ENCODE results near the gene ACOX2.

Gene ACOX2

DNA sequence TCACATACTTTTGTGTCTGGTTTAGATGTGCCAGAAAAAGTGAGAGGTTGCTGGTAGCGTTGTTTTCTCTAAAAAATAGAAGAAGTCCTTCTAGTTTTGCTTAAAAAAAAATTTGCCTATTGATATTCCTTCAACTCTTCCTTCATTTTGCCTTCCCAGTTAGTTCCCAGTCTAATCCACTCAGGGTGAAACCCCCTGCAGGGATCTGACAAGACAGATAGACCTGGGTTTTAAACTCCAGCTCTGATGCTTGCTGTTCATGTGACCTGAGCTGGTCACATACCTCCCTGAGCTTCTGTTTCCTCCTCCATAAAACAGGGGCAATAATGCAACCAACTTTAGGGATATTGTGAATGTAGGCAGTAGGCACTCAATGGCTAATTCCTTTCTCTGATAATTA lies 63.7 kb downstream of the ACOX2 start:
- DNase-seq (ENCODE audit: low read depth in 2 of 2) = no peak

DNA sequence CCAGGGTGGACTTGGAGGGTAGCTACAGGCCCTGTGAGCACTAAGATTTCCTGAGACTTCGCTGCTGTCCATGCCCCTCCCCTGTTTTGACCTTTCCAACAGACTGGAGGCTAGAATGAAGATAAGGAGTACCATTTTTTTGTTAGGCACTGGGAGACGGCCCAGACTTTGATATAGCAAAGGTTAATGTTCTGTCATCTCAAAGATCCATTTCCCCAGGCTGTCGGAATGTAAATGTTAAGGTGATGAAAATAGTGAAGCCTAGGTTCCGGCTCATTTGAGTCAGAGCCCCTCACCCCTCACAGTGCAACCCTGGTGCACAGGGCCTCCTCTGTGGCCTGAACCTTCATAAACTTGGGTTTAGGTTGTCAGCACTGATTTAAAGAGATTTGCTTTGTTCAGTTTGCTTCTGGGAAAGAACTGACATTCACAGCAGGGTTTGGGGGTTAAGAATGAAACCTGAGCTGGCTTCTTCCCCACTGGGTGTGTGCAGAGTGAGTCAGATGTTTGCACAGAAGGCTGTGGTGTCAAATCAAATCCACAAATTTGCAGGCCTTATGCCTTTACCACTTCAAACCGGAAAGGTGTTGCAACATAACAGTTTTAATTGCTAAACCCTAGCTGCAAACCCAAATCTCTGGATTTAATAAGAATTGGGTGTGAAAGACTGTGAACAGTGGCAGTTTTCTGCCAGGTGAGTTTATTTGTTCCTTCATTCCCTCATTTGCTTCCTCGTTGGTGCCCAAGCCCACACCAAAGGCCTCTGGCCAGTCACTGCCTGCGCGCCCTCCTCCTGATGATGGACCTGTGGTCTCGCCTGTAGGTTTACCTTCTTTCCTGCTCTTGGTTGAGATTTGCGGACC lies 65.7 kb downstream of the ACOX2 start:
- DNase-seq (ENCODE audit: low read depth in 2 of 2) = peak; percentile 93

DNA sequence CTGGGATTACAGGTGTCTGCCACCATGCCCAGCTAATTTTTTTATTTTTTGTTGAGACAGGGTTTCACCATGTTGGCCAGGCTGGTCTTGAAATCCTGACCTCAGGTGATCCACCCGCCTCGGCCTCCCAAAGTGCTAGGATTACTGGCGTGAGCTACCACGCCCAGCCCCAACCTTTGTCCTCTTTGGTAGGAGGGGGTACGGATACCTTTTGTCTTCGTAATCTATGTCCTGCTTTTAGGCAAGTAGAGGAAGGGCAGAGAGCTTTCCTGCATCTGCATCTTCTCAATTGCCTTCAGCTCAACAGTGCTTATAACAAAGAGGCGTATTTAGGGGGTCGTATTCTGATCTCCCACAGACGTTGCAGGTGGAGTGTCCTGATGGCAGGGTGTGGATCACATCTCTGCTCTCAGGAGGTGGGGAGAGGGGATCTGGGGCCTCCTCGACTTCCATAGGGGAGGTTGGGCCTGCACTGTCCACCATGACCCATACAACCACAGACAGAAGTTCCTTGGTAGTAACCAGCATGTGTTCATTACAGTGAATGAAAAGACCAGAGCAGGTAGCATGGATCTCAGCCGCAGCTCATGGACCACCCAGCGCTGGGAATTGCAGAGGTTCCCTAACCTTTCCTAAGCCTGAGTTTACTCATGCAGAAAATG lies 66.5 kb downstream of the ACOX2 start:
- DNase-seq (ENCODE audit: low read depth in 2 of 2) = no peak

DNA sequence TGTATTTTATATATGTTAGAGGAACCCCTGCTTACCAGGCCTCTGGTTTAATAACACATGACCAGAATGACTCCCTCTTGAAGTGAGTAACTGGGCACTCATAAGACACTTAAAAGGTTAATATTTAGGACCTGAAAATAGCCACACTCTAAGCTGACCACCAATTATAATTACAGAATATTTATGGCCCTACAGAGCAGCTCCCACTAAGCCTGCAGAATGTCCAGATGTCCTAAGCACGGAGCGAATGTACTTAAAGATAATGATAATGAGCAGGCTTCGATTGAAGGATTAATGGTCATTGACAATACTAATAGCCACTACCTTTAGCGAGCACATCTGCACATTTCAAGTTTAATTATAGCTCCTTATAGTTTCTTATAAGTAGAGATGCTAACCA lies 67.9 kb downstream of the ACOX2 start:
- DNase-seq (ENCODE audit: low read depth in 2 of 2) = no peak

DNA sequence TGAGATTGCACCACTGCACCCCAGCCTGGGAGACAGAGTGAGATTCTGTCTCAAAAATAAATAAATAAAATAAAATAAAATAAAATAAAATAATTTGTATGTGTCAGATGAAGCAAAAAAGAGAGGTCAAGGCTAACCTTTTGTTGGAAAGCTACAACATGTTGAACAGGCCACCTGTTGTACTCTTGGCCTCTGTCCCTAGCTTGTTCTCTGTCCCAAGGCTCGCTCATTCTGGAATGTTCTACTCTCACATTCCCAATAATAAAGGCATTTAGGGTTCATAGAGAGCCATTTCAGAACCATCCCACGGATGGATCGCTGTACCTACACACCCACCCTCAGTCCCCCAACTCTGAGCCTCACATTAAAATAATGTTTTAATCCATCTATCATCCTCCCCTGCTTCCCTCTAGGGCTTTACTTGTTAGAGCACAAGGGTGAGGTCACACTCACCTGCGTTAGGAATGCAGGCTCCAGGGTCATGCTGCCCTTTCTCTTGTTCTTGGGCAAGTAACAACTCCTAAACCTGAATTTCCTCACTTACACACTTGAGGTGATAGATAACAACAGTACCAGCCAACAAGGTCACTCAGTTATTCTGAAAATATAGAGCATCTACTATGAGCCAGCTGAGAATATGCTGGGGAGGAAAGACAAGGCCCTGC lies 70.0 kb downstream of the ACOX2 start:
- DNase-seq (ENCODE audit: low read depth in 2 of 2) = no peak

DNA sequence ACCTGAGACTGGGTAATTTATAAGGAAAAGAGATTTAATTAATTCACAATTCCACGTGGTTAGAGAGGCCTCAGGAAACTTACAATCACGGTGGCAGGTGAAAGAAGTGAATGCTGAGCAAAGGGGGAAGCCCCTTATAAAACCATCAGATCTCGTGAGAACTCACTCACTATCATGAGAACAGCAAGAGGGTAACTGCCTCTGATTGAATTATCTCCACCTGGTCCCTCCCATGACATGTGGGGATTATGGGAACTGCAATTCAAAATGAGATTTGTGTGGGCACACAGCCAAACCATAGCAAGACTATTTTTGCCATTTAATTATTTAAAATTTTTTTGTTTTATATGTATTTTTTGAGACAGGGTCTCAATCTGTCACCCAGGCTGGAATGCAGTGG lies 72.1 kb downstream of the ACOX2 start:
- no peak for DNase-seq (ENCODE audit: low read depth in 2 of 2)

DNA sequence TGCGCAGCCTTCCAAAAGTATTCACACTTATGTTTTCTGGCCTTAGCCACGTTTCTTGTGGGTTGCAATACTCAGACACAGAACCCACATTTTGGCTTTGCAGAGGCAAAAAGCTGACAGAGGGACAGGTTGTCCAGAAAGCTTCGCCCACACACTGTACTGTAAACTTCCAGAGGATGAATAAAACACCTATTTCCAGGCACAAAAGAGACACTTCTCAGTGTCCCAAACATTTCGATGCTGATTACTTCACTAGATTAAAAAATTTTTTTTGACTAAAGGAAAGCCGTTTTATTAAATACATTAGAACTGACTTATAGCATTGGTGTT lies 73.1 kb downstream of the ACOX2 start:
- DNase-seq (ENCODE audit: low read depth in 2 of 2) = no peak

DNA sequence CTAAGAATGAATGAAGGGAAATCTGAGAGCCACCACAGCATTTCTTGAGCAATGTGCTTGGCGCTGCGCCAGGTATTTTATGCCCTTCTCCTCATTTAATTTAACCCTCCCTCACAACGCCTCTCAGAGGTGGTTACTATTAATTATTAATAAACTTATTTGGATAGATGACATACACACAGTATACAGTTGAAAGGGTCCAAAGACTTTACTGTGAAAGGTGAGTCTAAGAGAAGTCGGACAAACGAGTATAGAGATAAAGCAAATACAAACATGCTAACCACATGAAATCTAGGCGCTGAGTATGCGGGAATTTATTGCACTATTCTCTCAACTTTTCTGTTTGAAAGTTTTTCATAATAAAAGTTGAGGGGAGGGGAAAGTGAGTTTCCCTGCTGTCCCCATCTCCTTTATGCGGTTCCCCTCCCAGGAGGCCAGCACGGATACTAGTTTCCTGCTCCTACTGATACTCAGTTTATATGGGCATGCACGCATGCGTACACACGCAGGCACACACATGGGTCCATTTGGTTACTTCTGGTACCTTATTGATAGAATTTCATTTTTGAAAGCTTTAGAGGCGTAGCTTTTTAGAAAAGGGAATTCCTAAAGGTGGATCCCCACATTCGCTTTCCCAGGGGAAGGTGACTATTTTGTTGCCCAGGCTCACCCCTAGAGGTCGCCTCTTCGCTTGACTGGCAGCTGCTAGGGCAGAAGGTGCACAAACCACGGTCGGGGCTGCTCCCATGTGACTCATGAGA lies 73.6 kb downstream of the ACOX2 start:
- peak; percentile 65 to 72 for DNase-seq (ENCODE audit: low read depth in 2 of 2)

DNA sequence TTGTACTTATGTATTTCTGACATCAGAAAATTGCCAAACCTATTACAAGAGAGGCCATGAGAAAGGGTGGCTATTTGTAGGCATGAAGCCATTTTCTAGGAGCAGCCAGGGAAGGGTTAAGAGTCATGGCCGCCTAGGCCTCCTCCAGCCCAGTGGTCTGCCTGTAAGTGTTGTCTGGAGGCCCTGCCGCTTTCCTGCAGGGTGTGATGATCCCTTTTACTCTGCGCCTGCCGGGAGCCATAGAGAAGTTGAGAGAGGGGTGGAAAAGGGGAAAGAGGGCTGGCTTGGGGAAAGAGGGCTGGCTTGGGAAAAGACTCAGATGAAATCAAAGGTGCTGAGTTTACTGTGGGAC lies 74.2 kb downstream of the ACOX2 start:
- no peak for DNase-seq (ENCODE audit: low read depth in 2 of 2)

DNA sequence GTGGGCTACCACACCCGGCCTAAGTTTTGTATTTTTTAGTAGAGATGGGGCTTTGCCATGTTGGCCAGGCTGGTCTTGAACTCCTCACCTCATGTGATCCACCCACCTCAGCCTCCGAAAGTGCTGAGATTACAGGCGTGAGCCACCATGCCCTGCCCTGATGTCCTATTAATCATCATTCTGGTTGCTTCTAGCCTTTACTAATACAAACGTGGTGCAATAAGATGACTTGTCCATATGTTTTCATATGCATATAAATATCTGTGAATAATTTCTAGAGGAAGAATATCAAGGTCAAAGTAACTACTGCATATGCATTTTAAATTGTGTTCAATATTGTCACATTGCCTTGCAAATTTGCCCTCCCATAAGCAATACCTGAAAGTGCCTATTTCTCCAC lies 77.8 kb downstream of the ACOX2 start:
- DNase-seq (ENCODE audit: low read depth in 2 of 2) = no peak

Measured in fibroblast of skin of left quadriceps (primary cell).